Measurements from ENCODE around the gene EIF3A.

- TF ChIP-seq EZH2 (IDR thresholded peaks at IDR 0.05) (no peak), POLR2AphosphoS5 (IDR thresholded peaks at IDR 0.05; ENCODE audit: borderline replicate concordance, low read depth, low read length) (no peak)
Observed at GRCh38 chr10:118986815-118987790, 93.5 kb downstream of the EIF3A start.
